GM12878 (cell line): ENCODE results near the gene SET. TPM values are rescaled to one million over a fixed set of nuclear protein-coding genes. Genes with fewer than 3 reads are reported as not detected.

Experiments
- BACH1 ChIP-seq: fragments of 450-650 bp; IDR thresholded peaks from 2 replicates; pipeline ENCODE4 v1.6.1; 2017; ENCODE audit warnings: mild to moderate bottlenecking, borderline replicate concordance
- BCL11A ChIP-seq: IDR thresholded peaks from 2 replicates; pipeline ENCODE4 v1.6.1; 2011; ENCODE audit warnings: low read depth, low read length
- EED ChIP-seq: sonication (generic); IDR thresholded peaks from 2 replicates; pipeline ENCODE4 v1.6.1; 2016; ENCODE audit warnings: antibody characterized with exemption, low read depth
- IKZF2 ChIP-seq, 2 experiments: fragments of 450-650 bp; IDR thresholded peaks; 2 replicates each; pipeline ENCODE4 v1.6.1; 2017; ENCODE audit warnings: mild to moderate bottlenecking in 2 of 2, moderate library complexity in 2 of 2
- MXI1 ChIP-seq: fragments of 150-350 bp; IDR thresholded peaks from 2 replicates; pipeline ENCODE4 v1.6.1; 2011; ENCODE audit warnings: low read depth, mild to moderate bottlenecking, inconsistent platforms, low read length, improper control_type of control experiment
- POLR2AphosphoS5 ChIP-seq: IDR thresholded peaks from 2 replicates; pipeline ENCODE4 v1.6.1; 2011; ENCODE audit warnings: mild to moderate bottlenecking, low read length, inconsistent platforms
- RB1 ChIP-seq: fragments of 450-650 bp; formaldehyde crosslinking; IDR thresholded peaks from 2 replicates; pipeline ENCODE4 v1.6.1; 2017; ENCODE audit warnings: mild to moderate bottlenecking, borderline replicate concordance
- SMARCA5 ChIP-seq: fragments of 450-650 bp; IDR thresholded peaks from 2 replicates; pipeline ENCODE4 v1.6.1; 2017; ENCODE audit warnings: mild to moderate bottlenecking
- polyA plus RNA-seq, 11 experiments: library from polyadenylated mRNA; depleted of rRNA in 4 of 11; unstranded in 6 of 11; stranded (reverse) in 5 of 11; fragments of >200 nt; fragmentation: Nextera tagmentation in 4 of 11; fragmentation: Illumina TruSeq in 1 of 11; extraction: Ambion mirVana in 4 of 11; extraction: Trizol in 1 of 11; gene quantifications; 1 replicate in 1 of 11; 2 replicates in 10 of 11; pipeline versions ENCODE4 v1.2.1 to v1.2.3, GENCODE V29; 2011 to 2016; ENCODE audit warnings: inconsistent platforms in 2 of 11, missing spikeins in 2 of 11, low read depth in 1 of 11
- total RNA-seq, 4 experiments: library from RNA; depleted of rRNA in 3 of 4; stranded (reverse); fragments of >200 nt in 3 of 4; fragmentation: Illumina TruSeq in 1 of 4; extraction: Trizol in 1 of 4; gene quantifications; 2 replicates each; pipeline versions ENCODE4 v1.2.1 to v1.2.3, GENCODE V29; 2013 to 2021
- TF ChIP-seq, protein P1 (sequence below): fragments of 450-650 bp; IDR thresholded peaks from 2 replicates; pipeline ENCODE4 v1.6.1; 2016; ENCODE audit warnings: mild to moderate bottlenecking
- TF ChIP-seq, protein P2 (sequence below): fragments of 150-350 bp; IDR thresholded peaks from 2 replicates; pipeline ENCODE4 v1.6.1; 2014; ENCODE audit warnings: mild to moderate bottlenecking, low read depth, low read length
- TF ChIP-seq, protein P3 (sequence below): fragments of 450-650 bp; IDR thresholded peaks from 2 replicates; pipeline ENCODE4 v1.6.1; 2017; ENCODE audit warnings: mild to moderate bottlenecking, moderate library complexity
- TF ChIP-seq, protein P4 (sequence below): fragments of 450-650 bp; IDR thresholded peaks from 2 replicates; pipeline ENCODE4 v1.6.1; 2017; ENCODE audit warnings: mild to moderate bottlenecking, low read depth, inconsistent platforms; ENCODE audit not compliant: poor library complexity, severe bottlenecking

SET gene
- total and polyA plus RNA-seq, 10 of the 15 experiments (the other 5 are each of a cell fraction or from before 2014, with no cell fraction given) = 284 to 706 (median 445) TPM

DNA sequence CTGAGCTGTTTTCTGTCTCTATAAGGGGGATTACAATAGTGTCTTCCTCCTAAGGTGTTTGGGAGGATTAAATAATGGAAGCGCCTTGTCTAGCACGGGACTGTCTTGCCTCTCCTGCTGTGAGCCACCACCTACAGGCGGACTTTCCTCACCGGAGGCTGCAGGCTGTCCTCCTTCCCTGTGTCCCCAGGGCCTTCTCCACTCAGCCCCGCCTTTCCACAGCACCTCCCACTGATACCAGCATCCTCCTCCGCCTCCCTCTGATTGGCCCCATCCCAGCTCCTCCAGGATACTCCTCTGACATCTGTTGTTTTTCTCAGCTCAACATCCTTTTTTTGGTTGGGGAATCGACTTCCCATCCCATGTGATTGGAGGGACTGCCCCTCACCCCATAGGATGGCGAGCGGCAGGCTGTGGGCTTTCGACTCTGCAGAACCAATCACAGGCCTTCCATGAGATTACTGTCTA, 35.8 kb downstream of the SET start (continued):
- TF ChIP-seq MXI1 (no peak), BCL11A (no peak), POLR2AphosphoS5 (0 out of 2 replicates have a peak, but pooled peaks have one; percentile 16), BACH1 (no peak), IKZF2 (IDR thresholded peaks at IDR 0.05) (peak; percentile 29 to 48; a peak in 1 of 4 replicates), SMARCA5 (peak; percentile 6; the same call in 1 of the 2 replicates), EED (no peak), RB1 (no peak)
- TF ChIP-seq, protein P1, sequence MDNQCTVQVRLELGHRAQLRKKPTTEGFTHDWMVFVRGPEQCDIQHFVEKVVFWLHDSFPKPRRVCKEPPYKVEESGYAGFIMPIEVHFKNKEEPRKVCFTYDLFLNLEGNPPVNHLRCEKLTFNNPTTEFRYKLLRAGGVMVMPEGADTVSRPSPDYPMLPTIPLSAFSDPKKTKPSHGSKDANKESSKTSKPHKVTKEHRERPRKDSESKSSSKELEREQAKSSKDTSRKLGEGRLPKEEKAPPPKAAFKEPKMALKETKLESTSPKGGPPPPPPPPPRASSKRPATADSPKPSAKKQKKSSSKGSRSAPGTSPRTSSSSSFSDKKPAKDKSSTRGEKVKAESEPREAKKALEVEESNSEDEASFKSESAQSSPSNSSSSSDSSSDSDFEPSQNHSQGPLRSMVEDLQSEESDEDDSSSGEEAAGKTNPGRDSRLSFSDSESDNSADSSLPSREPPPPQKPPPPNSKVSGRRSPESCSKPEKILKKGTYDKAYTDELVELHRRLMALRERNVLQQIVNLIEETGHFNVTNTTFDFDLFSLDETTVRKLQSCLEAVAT = no peak
- TF ChIP-seq, protein P2, sequence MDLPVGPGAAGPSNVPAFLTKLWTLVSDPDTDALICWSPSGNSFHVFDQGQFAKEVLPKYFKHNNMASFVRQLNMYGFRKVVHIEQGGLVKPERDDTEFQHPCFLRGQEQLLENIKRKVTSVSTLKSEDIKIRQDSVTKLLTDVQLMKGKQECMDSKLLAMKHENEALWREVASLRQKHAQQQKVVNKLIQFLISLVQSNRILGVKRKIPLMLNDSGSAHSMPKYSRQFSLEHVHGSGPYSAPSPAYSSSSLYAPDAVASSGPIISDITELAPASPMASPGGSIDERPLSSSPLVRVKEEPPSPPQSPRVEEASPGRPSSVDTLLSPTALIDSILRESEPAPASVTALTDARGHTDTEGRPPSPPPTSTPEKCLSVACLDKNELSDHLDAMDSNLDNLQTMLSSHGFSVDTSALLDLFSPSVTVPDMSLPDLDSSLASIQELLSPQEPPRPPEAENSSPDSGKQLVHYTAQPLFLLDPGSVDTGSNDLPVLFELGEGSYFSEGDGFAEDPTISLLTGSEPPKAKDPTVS = no peak
- TF ChIP-seq, protein P3, sequence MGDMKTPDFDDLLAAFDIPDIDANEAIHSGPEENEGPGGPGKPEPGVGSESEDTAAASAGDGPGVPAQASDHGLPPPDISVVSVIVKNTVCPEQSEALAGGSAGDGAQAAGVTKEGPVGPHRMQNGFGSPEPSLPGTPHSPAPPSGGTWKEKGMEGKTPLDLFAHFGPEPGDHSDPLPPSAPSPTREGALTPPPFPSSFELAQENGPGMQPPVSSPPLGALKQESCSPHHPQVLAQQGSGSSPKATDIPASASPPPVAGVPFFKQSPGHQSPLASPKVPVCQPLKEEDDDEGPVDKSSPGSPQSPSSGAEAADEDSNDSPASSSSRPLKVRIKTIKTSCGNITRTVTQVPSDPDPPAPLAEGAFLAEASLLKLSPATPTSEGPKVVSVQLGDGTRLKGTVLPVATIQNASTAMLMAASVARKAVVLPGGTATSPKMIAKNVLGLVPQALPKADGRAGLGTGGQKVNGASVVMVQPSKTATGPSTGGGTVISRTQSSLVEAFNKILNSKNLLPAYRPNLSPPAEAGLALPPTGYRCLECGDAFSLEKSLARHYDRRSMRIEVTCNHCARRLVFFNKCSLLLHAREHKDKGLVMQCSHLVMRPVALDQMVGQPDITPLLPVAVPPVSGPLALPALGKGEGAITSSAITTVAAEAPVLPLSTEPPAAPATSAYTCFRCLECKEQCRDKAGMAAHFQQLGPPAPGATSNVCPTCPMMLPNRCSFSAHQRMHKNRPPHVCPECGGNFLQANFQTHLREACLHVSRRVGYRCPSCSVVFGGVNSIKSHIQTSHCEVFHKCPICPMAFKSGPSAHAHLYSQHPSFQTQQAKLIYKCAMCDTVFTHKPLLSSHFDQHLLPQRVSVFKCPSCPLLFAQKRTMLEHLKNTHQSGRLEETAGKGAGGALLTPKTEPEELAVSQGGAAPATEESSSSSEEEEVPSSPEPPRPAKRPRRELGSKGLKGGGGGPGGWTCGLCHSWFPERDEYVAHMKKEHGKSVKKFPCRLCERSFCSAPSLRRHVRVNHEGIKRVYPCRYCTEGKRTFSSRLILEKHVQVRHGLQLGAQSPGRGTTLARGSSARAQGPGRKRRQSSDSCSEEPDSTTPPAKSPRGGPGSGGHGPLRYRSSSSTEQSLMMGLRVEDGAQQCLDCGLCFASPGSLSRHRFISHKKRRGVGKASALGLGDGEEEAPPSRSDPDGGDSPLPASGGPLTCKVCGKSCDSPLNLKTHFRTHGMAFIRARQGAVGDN = no peak
- TF ChIP-seq, protein P4, sequence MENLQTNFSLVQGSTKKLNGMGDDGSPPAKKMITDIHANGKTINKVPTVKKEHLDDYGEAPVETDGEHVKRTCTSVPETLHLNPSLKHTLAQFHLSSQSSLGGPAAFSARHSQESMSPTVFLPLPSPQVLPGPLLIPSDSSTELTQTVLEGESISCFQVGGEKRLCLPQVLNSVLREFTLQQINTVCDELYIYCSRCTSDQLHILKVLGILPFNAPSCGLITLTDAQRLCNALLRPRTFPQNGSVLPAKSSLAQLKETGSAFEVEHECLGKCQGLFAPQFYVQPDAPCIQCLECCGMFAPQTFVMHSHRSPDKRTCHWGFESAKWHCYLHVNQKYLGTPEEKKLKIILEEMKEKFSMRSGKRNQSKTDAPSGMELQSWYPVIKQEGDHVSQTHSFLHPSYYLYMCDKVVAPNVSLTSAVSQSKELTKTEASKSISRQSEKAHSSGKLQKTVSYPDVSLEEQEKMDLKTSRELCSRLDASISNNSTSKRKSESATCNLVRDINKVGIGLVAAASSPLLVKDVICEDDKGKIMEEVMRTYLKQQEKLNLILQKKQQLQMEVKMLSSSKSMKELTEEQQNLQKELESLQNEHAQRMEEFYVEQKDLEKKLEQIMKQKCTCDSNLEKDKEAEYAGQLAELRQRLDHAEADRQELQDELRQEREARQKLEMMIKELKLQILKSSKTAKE = no peak
